ENCODE results near the gene NEK11. TPM values are rescaled to one million over a fixed set of nuclear protein-coding genes. Genes with fewer than 3 reads are reported as not detected.

The NEK11 gene
- polyA plus RNA-seq, 1 donor from 2014 or later, result 6.1 TPM

DNA sequence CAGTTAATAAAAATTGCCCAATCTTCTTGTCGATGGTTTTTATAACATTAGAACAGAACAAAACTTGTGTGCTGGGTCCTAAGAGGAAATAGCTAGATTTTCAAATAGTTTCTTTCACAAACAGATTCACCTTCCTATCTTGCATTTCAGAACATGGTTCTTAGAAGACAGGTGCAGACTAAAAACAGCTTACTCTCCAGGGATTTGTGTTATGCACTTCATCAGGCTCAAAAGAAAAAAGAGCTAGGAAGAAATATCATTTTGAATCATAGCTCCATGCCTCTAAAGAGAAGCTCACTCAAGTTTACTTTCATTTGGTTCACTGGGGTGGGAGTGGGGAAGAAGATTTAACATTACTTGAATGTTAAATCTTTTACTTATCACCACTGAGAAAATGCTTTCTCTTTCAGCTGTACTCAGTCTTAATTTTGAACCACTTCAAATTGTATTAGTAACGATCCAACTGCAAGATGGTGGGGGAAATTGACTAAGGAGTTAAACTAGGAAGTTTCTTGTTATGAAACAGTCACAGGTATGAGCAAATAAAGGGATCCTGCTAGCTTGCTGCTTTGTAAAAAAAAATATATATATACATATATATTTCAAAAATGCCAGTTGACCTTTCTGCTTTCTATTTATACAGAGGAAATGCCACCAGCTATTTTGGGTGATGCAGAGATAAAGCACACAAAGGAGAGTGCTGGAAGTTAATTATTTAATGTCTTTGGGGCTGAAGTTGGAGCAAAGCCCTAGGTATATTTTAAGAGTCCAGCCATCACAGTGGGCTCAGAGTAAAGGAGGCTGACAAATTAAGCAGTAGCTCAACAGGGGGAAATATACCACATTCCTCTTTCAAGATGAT lies 326.6 kb downstream of the NEK11 start:
- Histone ChIP-seq H3K9me3 (ENCODE audit: low read length) (no peaks in the 10 kb centered on the region), H3K36me3 (ENCODE audit: insufficient read depth, low read length) (no peaks in the 10 kb centered on the region), H3K27me3 (ENCODE audit: insufficient read depth, low read depth, low read length) (no peaks in the 10 kb centered on the region), H2AFZ (ENCODE audit: low read depth, low read length) (no peak overlapping the region), H4K20me1 (ENCODE audit: insufficient read depth) (no peaks in the 10 kb centered on the region), H3K4me2 (ENCODE audit: low read length) (no peak overlapping the region), H3K4me3 (ENCODE audit: low read length) (no peak overlapping the region), H3F3A (ENCODE audit: insufficient read depth, low read length, poor library complexity, severe bottlenecking) (no peaks in the 10 kb centered on the region), H3K9ac (ENCODE audit: low read length) (no peak overlapping the region), H3K9me2 (ENCODE audit: insufficient read depth, low read length) (no peaks in the 10 kb centered on the region), H3K79me2 (replicated peaks; ENCODE audit: insufficient read depth, low read length) (no peaks in the 10 kb centered on the region), H3K27ac (ENCODE audit: low read length) (no peak overlapping the region)
- TF ChIP-seq RAD21 (conservative IDR thresholded peaks at IDR 0.05) (no peak), TAF1 (IDR thresholded peaks at IDR 0.05; ENCODE audit: low read depth) (no peak), EZH2 (IDR thresholded peaks at IDR 0.05; ENCODE audit: borderline replicate concordance, insufficient read depth, low read length, poor library complexity, severe bottlenecking) (no peak), POLR2AphosphoS5 (IDR thresholded peaks at IDR 0.05) (no peak), MXI1 (conservative IDR thresholded peaks at IDR 0.05; ENCODE audit: poor library complexity, severe bottlenecking) (no peak), EP300 (conservative IDR thresholded peaks at IDR 0.05; ENCODE audit: poor library complexity, severe bottlenecking) (no peak), SMC3 (conservative IDR thresholded peaks at IDR 0.05; ENCODE audit: poor library complexity) (no peak)
- TF ChIP-seq, protein P1, sequence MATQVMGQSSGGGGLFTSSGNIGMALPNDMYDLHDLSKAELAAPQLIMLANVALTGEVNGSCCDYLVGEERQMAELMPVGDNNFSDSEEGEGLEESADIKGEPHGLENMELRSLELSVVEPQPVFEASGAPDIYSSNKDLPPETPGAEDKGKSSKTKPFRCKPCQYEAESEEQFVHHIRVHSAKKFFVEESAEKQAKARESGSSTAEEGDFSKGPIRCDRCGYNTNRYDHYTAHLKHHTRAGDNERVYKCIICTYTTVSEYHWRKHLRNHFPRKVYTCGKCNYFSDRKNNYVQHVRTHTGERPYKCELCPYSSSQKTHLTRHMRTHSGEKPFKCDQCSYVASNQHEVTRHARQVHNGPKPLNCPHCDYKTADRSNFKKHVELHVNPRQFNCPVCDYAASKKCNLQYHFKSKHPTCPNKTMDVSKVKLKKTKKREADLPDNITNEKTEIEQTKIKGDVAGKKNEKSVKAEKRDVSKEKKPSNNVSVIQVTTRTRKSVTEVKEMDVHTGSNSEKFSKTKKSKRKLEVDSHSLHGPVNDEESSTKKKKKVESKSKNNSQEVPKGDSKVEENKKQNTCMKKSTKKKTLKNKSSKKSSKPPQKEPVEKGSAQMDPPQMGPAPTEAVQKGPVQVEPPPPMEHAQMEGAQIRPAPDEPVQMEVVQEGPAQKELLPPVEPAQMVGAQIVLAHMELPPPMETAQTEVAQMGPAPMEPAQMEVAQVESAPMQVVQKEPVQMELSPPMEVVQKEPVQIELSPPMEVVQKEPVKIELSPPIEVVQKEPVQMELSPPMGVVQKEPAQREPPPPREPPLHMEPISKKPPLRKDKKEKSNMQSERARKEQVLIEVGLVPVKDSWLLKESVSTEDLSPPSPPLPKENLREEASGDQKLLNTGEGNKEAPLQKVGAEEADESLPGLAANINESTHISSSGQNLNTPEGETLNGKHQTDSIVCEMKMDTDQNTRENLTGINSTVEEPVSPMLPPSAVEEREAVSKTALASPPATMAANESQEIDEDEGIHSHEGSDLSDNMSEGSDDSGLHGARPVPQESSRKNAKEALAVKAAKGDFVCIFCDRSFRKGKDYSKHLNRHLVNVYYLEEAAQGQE (IDR thresholded peaks at IDR 0.05; ENCODE audit: borderline replicate concordance), result no peak
- TF ChIP-seq, protein P2, sequence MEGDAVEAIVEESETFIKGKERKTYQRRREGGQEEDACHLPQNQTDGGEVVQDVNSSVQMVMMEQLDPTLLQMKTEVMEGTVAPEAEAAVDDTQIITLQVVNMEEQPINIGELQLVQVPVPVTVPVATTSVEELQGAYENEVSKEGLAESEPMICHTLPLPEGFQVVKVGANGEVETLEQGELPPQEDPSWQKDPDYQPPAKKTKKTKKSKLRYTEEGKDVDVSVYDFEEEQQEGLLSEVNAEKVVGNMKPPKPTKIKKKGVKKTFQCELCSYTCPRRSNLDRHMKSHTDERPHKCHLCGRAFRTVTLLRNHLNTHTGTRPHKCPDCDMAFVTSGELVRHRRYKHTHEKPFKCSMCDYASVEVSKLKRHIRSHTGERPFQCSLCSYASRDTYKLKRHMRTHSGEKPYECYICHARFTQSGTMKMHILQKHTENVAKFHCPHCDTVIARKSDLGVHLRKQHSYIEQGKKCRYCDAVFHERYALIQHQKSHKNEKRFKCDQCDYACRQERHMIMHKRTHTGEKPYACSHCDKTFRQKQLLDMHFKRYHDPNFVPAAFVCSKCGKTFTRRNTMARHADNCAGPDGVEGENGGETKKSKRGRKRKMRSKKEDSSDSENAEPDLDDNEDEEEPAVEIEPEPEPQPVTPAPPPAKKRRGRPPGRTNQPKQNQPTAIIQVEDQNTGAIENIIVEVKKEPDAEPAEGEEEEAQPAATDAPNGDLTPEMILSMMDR (IDR thresholded peaks at IDR 0.05; ENCODE audit: poor library complexity, severe bottlenecking), result no peak

DNA sequence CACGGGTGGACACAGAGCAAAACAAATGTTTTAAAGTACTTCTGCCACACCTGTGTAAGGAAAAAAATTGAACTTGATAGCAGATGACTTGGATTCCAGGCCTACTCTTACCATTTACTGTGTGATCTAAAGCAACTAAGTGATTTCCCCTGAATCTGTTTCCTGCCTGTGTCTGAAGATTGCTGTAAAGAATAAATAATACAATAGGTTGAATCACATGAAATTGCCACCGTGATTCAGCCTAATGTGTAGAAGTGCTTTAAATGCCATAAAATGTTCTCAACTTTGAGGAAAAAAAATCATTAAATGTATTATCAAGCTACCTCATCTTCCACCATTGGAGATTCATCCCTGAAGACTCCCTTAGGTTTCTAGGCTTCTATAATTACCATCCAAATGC lies 327.3 kb downstream of the NEK11 start:
- Histone ChIP-seq H3K27ac (ENCODE audit: low read length) (no peak overlapping the region), H3K27me3 (ENCODE audit: insufficient read depth, low read depth, low read length) (no peaks in the 10 kb centered on the region)

More for the DNA sequence above, 327.3 kb downstream of the NEK11 start:
- Histone ChIP-seq H3K4me3 (ENCODE audit: low read length) (no peak overlapping the region), H3K9ac (ENCODE audit: low read length) (no peak overlapping the region), H3K36me3 (ENCODE audit: insufficient read depth, low read length) (no peaks in the 10 kb centered on the region), H4K20me1 (ENCODE audit: insufficient read depth) (no peaks in the 10 kb centered on the region), H3K79me2 (replicated peaks; ENCODE audit: insufficient read depth, low read length) (no peaks in the 10 kb centered on the region), H2AFZ (ENCODE audit: low read depth, low read length) (no peak overlapping the region), H3F3A (ENCODE audit: insufficient read depth, low read length, poor library complexity, severe bottlenecking) (no peaks in the 10 kb centered on the region), H3K9me2 (ENCODE audit: insufficient read depth, low read length) (no peaks in the 10 kb centered on the region), H3K4me2 (ENCODE audit: low read length) (no peak overlapping the region), H3K9me3 (ENCODE audit: low read length) (no peaks in the 10 kb centered on the region)
- TF ChIP-seq, protein P1 (IDR thresholded peaks at IDR 0.05; ENCODE audit: borderline replicate concordance), result no peak
- TF ChIP-seq MXI1 (conservative IDR thresholded peaks at IDR 0.05; ENCODE audit: poor library complexity, severe bottlenecking), result no peak
- no peak for TF ChIP-seq EP300 (conservative IDR thresholded peaks at IDR 0.05; ENCODE audit: poor library complexity, severe bottlenecking)
- no peak for TF ChIP-seq RAD21 (conservative IDR thresholded peaks at IDR 0.05)
- TF ChIP-seq POLR2AphosphoS5 (IDR thresholded peaks at IDR 0.05), result no peak
- TF ChIP-seq EZH2 (IDR thresholded peaks at IDR 0.05; ENCODE audit: borderline replicate concordance, insufficient read depth, low read length, poor library complexity, severe bottlenecking), result no peak
- no peak for TF ChIP-seq TAF1 (IDR thresholded peaks at IDR 0.05; ENCODE audit: low read depth)
- no peak for TF ChIP-seq SMC3 (conservative IDR thresholded peaks at IDR 0.05; ENCODE audit: poor library complexity)
- TF ChIP-seq, protein P2 (IDR thresholded peaks at IDR 0.05; ENCODE audit: poor library complexity, severe bottlenecking), result no peak
